Fibroblast of lung (primary cell): Measurements from ENCODE around the gene CHAD.
A peak's percentile ranks its signal among the peaks of the same experiment; 100 is the strongest.

Experiments used
- CTCF ChIP-seq, 2 donors: IDR thresholded peaks in 1 of 2; conservative IDR thresholded peaks in 1 of 2; 1 replicate in 1 of 2; 2 replicates in 1 of 2; pipeline ENCODE4 v1.5.1; 2011 to 2012; ENCODE audit warnings: low read length in 2 of 2, control low read depth in 1 of 2, inconsistent platforms in 1 of 2, low read depth in 1 of 2, mild to moderate bottlenecking in 1 of 2
- EZH2 ChIP-seq: IDR thresholded peaks from 2 replicates; pipeline ENCODE4 v1.5.1; 2012; ENCODE audit warnings: low read length, control low read depth, mild to moderate bottlenecking; ENCODE audit errors: missing control alignments

GRCh38 chr17:50478391-50479381 is 10.0 kb upstream of the CHAD start, which contains the start of gene RSAD1:
- peak; percentile 41 to 59 for TF ChIP-seq CTCF (conservative IDR thresholded peaks at IDR 0.05 in 1 of 2, IDR thresholded peaks at IDR 0.05 in 1 of 2; ENCODE audit: low read depth in 1 of 2, low read length in 2 of 2)
- TF ChIP-seq EZH2 = no peak
